Caco-2 (cell line): Measurements from ENCODE around the gene AP3B2. TPM values are rescaled to one million over a fixed set of nuclear protein-coding genes. Genes with fewer than 3 reads are reported as not detected.

Source experiments
- BruUV-seq: library from RNA; stranded (reverse); fragments of 400-500 nt; replicated peaks from 2 replicates; lab custom pipeline; 2021; lab: Mats Ljungman, UMichigan
- CTCF ChIA-PET: fragments of 300-600 bp; sonication (Branson Sonifier 250); formaldehyde crosslinking; loops from one replicate; lab custom pipeline; 2022; ENCODE audit warnings: antibody characterized with exemption; lab: Charles Lee
- POLR2A ChIA-PET: fragments of 300-600 bp; sonication (Branson Sonifier 250); formaldehyde crosslinking; loops from one replicate; lab custom pipeline; 2022; ENCODE audit warnings: antibody characterized with exemption; lab: Charles Lee
- DNase-seq, 2 experiments: peaks; one replicate each; pipeline versions ENCODE4 v3.0.0 to v3.0.0-alpha.2; 2020 to 2022
- H3K27me3 ChIP-seq: replicated peaks from 2 replicates; pipeline ENCODE4 v1.6.0; 2011; ENCODE audit warnings: low read length; ENCODE audit not compliant: control insufficient read depth, insufficient read depth
- H3K36me3 ChIP-seq: 2 replicates; pipeline ENCODE4 v1.5.1; 2011; ENCODE audit warnings: low read length; ENCODE audit not compliant: control insufficient read depth, insufficient read depth
- H3K4me1 ChIP-seq: fragments of 250-450 bp; sonication (Bioruptor Pico); 2 replicates; pipeline ENCODE4 v1.5.1; 2020; ENCODE audit warnings: mild to moderate bottlenecking
- H3K4me3 ChIP-seq: 2 replicates; pipeline ENCODE4 v1.5.1; 2011; ENCODE audit warnings: low read depth, mild to moderate bottlenecking, control low read depth, low read length
- H3K9me3 ChIP-seq: fragments of 250-450 bp; sonication (Bioruptor Pico); 2 replicates; pipeline ENCODE4 v1.5.1; 2020; ENCODE audit warnings: mild to moderate bottlenecking, moderate library complexity
- H3K27ac Mint-ChIP-seq: one replicate; pipeline ENCODE4 v1.8.0; 2022; ENCODE audit warnings: mixed read lengths; ENCODE audit not compliant: unreplicated experiment
- H3K27me3 Mint-ChIP-seq: one replicate; pipeline ENCODE4 v1.8.0; 2022; ENCODE audit warnings: mixed read lengths; ENCODE audit not compliant: insufficient read depth, unreplicated experiment
- H3K36me3 Mint-ChIP-seq: one replicate; pipeline ENCODE4 v1.8.0; 2022; ENCODE audit warnings: mild to moderate bottlenecking, mixed read lengths; ENCODE audit not compliant: insufficient read depth, unreplicated experiment
- H3K4me1 Mint-ChIP-seq: one replicate; pipeline ENCODE4 v1.8.0; 2022; ENCODE audit warnings: low read depth, mixed read lengths; ENCODE audit not compliant: unreplicated experiment
- H3K4me3 Mint-ChIP-seq: one replicate; pipeline ENCODE4 v1.8.0; 2022; ENCODE audit warnings: mild to moderate bottlenecking, moderate library complexity, mixed read lengths; ENCODE audit not compliant: unreplicated experiment
- H3K9me3 Mint-ChIP-seq: one replicate; pipeline ENCODE4 v1.8.0; 2022; ENCODE audit warnings: mixed read lengths; ENCODE audit not compliant: unreplicated experiment
- intact Hi-C: fragments of 100-400 bp; cut with micrococcal nuclease; formaldehyde crosslinking; loops from one replicate; pipeline ENCODE4 v1.10.0; 2022; ENCODE audit not compliant: unreplicated experiment
- total RNA-seq: library from RNA; stranded (reverse); gene quantifications from 2 replicates; pipeline ENCODE4 v1.2.3, GENCODE V29; 2022
- TF ChIP-seq, protein P1 (sequence below), 2 experiments: fragments of 200-600 bp in 1 of 2; IDR thresholded peaks; 1 replicate in 1 of 2; 2 replicates in 1 of 2; pipeline versions ENCODE4 v1.5.1 to v1.8.0; 2011 to 2022; ENCODE audit warnings: antibody characterized with exemption in 1 of 2, control low read depth in 1 of 2, inconsistent platforms in 1 of 2, low read depth in 1 of 2, low read length in 1 of 2, mild to moderate bottlenecking in 1 of 2, moderate library complexity in 1 of 2; ENCODE audit not compliant: insufficient read depth in 1 of 2, severe bottlenecking in 1 of 2, unreplicated experiment in 1 of 2

AP3B2 gene
- total RNA-seq, 1 experiment from 2014 or later, result 0.82 TPM

DNA sequence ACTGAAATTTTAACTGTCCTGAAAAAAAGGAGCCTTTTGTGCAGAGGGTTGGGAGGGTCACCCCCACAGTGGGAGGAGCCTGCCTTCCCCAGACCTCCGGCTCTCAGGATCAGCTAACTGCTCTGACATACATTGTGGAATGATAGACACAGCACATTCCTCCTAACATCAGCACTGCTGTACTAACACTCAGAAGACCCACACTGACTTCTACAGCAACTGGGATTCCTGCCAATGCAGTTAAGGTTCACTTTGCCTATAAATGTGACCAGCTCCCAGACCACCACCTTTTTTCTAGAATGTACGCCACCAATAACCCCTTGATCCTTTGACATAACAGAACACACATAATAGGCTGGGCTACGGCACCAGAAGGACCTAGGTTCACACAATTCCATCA lies 65.7 kb downstream of the AP3B2 start:
- H3K36me3 ChIP-seq, result no peaks in the 10 kb centered on the region
- no peaks in the 10 kb centered on the region for H3K27me3 ChIP-seq
- H3K4me1 ChIP-seq, result no peaks in the 10 kb centered on the region
- no TSS peak for BruUV-seq
- intact Hi-C loops, result no loop called here
- no peaks in the 10 kb centered on the region for H3K9me3 ChIP-seq
- H3K27ac Mint-ChIP-seq, result no peak overlapping the region
- ChIA-PET CTCF (no interaction called here), POLR2A (no interaction called here)
- H3K27me3 Mint-ChIP-seq, result peaks cover 13% of the 10 kb centered on the region
- H3K4me3 ChIP-seq, result no peak overlapping the region
- TF ChIP-seq, protein P1, sequence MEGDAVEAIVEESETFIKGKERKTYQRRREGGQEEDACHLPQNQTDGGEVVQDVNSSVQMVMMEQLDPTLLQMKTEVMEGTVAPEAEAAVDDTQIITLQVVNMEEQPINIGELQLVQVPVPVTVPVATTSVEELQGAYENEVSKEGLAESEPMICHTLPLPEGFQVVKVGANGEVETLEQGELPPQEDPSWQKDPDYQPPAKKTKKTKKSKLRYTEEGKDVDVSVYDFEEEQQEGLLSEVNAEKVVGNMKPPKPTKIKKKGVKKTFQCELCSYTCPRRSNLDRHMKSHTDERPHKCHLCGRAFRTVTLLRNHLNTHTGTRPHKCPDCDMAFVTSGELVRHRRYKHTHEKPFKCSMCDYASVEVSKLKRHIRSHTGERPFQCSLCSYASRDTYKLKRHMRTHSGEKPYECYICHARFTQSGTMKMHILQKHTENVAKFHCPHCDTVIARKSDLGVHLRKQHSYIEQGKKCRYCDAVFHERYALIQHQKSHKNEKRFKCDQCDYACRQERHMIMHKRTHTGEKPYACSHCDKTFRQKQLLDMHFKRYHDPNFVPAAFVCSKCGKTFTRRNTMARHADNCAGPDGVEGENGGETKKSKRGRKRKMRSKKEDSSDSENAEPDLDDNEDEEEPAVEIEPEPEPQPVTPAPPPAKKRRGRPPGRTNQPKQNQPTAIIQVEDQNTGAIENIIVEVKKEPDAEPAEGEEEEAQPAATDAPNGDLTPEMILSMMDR (IDR thresholded peaks at IDR 0.05; ENCODE audit: insufficient read depth in 1 of 2, low read depth in 1 of 2, low read length in 1 of 2, severe bottlenecking in 1 of 2, unreplicated experiment in 1 of 2), result no peak
- H3K4me1 Mint-ChIP-seq, result no peaks in the 10 kb centered on the region
- H3K9me3 Mint-ChIP-seq, result no peaks in the 10 kb centered on the region
- H3K4me3 Mint-ChIP-seq, result no peak overlapping the region
- H3K36me3 Mint-ChIP-seq, result no peaks in the 10 kb centered on the region
- no peak for DNase-seq

DNA sequence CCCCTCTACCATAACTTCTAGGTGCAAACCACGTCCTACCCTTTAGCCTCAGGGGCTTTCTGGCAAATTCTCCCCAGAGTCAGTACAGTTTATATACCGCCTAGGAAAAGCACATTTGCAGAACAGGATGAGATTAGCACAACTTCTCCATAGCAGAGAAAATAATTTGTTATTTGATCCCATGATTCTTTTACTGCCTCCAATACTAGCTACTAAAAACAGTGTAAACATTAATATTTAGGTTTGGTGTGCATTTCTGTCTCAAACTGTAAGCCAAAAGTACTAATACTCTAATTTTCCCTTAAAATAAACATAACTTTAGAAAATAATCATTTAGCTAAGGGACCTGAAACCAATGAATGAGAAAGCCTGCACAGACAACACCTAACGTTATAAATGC lies 67.0 kb downstream of the AP3B2 start:
- no peaks in the 10 kb centered on the region for H3K36me3 ChIP-seq
- Mint-ChIP-seq H3K4me1 (no peaks in the 10 kb centered on the region), H3K27me3 (peaks cover 8% of the 10 kb centered on the region), H3K27ac (no peak overlapping the region), H3K9me3 (no peaks in the 10 kb centered on the region), H3K4me3 (no peak overlapping the region), H3K36me3 (no peaks in the 10 kb centered on the region)
- no peak overlapping the region for H3K4me3 ChIP-seq
- intact Hi-C loops, result no loop called here
- ChIA-PET POLR2A (no interaction called here), CTCF (no interaction called here)
- DNase-seq, result no peak
- TF ChIP-seq, protein P1 (IDR thresholded peaks at IDR 0.05; ENCODE audit: insufficient read depth in 1 of 2, low read depth in 1 of 2, low read length in 1 of 2, severe bottlenecking in 1 of 2, unreplicated experiment in 1 of 2), result no peak
- H3K4me1 ChIP-seq, result no peaks in the 10 kb centered on the region
- BruUV-seq, result no TSS peak
- H3K9me3 ChIP-seq, result no peaks in the 10 kb centered on the region
- no peaks in the 10 kb centered on the region for H3K27me3 ChIP-seq

DNA sequence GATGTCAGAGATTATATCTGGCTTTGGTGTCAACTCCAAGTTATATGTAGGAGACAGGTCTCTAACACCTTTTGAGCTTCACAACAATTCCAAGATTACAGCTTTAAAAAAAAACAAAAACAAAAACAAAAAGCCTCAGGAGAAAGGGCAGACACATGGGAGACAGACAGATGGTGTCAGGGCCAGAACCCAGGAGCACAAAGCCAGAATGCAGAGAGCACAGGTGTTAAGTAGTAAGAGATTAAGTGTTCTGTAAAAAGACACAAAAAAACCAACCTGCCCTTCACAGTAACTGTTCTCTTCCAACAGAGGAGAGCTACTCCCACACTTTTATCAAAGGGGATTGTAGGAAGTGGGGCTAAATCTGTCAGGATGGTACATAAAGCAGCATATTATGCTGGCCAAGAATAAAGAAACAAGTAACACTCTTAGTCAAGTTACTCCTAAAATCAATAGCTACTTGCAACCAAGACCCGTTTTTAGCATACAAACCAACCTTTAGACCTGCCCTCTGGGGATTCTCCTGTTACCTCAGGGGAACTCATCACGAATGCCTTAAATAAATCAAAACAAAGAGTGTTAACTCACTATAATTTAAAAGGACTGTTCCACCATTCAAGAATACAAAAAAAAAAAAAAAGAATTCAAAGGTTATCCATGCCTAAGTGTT lies 68.4 kb downstream of the AP3B2 start:
- no TSS peak for BruUV-seq
- Histone ChIP-seq H3K4me3 (no peak overlapping the region), H3K9me3 (no peaks in the 10 kb centered on the region), H3K27me3 (no peaks in the 10 kb centered on the region), H3K4me1 (no peaks in the 10 kb centered on the region), H3K36me3 (no peaks in the 10 kb centered on the region)
- Mint-ChIP-seq H3K4me1 (no peaks in the 10 kb centered on the region), H3K27me3 (peaks cover 16% of the 10 kb centered on the region), H3K4me3 (no peak overlapping the region), H3K27ac (no peak overlapping the region), H3K36me3 (no peaks in the 10 kb centered on the region), H3K9me3 (no peaks in the 10 kb centered on the region)
- POLR2A ChIA-PET, result no interaction called here
- intact Hi-C loops, result no loop called here
- TF ChIP-seq, protein P1 (IDR thresholded peaks at IDR 0.05; ENCODE audit: insufficient read depth in 1 of 2, low read depth in 1 of 2, low read length in 1 of 2, severe bottlenecking in 1 of 2, unreplicated experiment in 1 of 2), result no peak
- DNase-seq, result no peak
- CTCF ChIA-PET, result no interaction called here
